Stimulated activated CD8-positive, alpha-beta memory T cell treated with anti-CD3 and anti-CD28 coated beads, Interleukin-7, amount 100 ng/mL, for 48 hours (primary cell): ENCODE data around the gene HTD2.

Experiments used
- DNase-seq, 2 donors: peaks; one replicate each; pipeline ENCODE4 v3.0.0-alpha.2; 2020; ENCODE audit warnings: low read depth in 1 of 2; ENCODE audit errors: extremely low read depth in 1 of 2

The HTD2 gene

GRCh38 chr3:58291671-58292338, 14.5 kb upstream of the HTD2 start:
- no peak for DNase-seq

GRCh38 chr3:58292866-58293265, 13.5 kb upstream of the HTD2 start:
- no peak for DNase-seq

- DNase-seq, result no peak
Measured at GRCh38 chr3:58293516-58293915, 12.8 kb upstream of the HTD2 start.

GRCh38 chr3:58296269-58296668, 10.1 kb upstream of the HTD2 start:
- no peak for DNase-seq

GRCh38 chr3:58296843-58297242, 9.5 kb upstream of the HTD2 start:
- DNase-seq, result no peak

GRCh38 chr3:58298190-58298589, 8.1 kb upstream of the HTD2 start:
- DNase-seq, result no peak

- DNase-seq, result no peak
Measured at GRCh38 chr3:58299075-58299474, 7.2 kb upstream of the HTD2 start.

- DNase-seq, result no peak
Measured at GRCh38 chr3:58299839-58300516, 6.3 kb upstream of the HTD2 start.

GRCh38 chr3:58307639-58308215, 1.4 kb downstream of the HTD2 start:
- DNase-seq, result peak in 1 of 2 donors; percentile 11

- DNase-seq, result no peak
Measured at GRCh38 chr3:58308728-58309127, 2.4 kb downstream of the HTD2 start.

GRCh38 chr3:58317811-58318210, 11.5 kb downstream of the HTD2 start:
- DNase-seq, result no peak

GRCh38 chr3:58321791-58322190, 15.5 kb downstream of the HTD2 start:
- DNase-seq, result no peak

GRCh38 chr3:58322793-58323192, 16.5 kb downstream of the HTD2 start:
- DNase-seq, result no peak

GRCh38 chr3:58323529-58324390, 17.4 kb downstream of the HTD2 start:
- no peak for DNase-seq

- no peak for DNase-seq
Measured at GRCh38 chr3:58324391-58325390, 18.4 kb downstream of the HTD2 start.

- DNase-seq, result no peak
Measured at GRCh38 chr3:58325525-58325992, 19.2 kb downstream of the HTD2 start.

GRCh38 chr3:58326267-58326900, 20.1 kb downstream of the HTD2 start:
- no peak for DNase-seq

- no peak for DNase-seq
Measured at GRCh38 chr3:58329150-58329921, 23.0 kb downstream of the HTD2 start.

GRCh38 chr3:58329922-58330413, 23.6 kb downstream of the HTD2 start:
- no peak for DNase-seq
